ENCODE data around the gene NAV1.
A peak's percentile ranks its signal among the peaks of the same experiment; 100 is the strongest.

Gene NAV1

DNA sequence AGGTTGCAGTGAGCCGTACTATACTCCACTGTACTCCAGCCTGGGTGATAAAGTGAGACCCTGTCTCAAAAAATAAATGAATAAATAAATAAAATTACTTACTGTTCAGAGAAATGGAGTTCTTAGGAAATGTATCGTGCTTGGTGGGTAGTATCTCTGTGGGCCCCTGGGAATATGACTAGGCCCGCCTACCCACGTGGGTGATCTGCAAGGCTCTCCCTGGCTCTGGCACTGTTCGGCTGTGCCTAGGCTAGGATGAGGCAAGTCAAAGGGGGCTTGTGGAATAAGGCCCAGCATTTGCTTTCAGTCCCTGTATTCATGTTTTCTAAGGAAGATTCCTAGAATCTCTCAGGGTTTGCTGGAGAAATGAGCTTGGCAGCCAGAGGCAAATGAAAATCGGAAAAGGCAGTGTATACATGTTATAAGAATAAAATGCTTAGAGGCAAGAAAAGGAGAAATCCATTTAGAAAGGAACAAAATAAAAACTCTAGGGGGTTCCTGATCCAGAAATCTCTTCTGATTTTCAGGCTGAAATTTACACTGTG lies 27.5 kb upstream of the NAV1 start:
- TF ChIP-seq GATA2 (IDR thresholded peaks at IDR 0.05; ENCODE audit: low read depth, low read length): no peak
- TF ChIP-seq GATA3 (IDR thresholded peaks at IDR 0.05; ENCODE audit: low read depth, low read length): no peak

DNA sequence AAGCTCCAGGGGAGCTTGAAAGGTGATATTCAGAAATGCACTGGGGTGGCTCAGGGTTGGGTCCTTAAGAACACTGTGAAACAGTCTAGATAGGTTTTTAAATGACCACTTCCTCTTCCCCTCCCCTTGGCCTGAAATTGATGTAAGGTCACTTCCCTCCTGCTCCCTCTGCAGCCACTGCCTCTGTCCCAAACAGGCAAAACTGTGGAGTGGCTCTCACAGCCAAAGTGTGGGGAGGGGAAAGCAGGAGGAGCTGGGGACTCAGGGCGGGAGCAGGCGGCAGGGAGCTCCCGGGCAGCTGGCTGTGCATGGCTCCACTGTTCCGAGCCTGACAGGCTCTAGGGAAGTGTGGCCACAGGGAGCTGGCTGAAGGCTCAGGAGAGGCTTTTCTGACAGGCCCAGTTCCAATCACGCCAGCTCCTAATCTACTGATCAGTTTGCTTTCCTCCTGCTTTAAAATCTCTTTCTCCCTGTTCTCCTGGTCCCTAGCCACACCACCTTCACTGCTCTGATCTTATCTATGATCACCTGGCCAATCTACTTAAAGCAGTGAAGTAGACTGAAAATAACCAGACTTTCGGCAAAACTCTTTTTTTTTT lies 26.9 kb upstream of the NAV1 start:
- peak; percentile 68 for TF ChIP-seq GATA2 (IDR thresholded peaks at IDR 0.05; ENCODE audit: low read depth, low read length)
- no peak for TF ChIP-seq GATA3 (IDR thresholded peaks at IDR 0.05; ENCODE audit: low read depth, low read length)

DNA sequence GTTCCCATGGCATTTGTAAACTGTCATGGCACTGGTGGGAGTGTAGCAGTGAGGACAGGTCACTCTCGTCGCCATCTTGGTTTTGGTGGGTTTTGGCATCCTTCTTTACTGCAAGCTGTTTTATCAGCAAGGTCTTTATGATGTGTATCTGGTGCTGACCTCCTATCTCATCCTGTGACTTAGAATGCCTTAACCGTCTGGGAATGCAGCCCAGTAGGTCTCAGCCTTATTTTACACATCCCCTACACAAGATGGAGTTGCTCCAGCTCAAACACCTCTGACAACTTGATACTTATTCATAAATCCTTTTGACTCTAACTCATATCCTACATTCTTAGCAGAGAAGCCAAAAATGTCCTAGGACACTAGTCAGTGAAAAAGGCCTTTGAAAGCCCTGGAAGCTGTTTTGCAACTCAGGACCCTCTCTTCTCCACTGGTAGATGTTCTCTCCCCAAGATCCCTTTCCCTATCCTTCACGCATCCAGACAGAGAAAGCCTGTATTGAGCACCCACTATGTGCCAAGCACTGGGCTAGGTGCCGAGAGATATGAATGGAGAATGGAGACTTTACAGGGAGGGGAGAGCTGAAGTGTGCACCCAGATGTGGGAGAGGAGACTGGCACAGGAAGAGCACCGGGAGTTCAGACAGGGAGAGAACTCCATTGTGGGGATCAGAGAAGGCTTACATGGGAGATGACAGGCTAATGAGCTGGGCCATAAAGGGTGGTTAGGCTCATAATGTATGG lies 25.3 kb upstream of the NAV1 start:
- TF ChIP-seq GATA3 (IDR thresholded peaks at IDR 0.05; ENCODE audit: low read depth, low read length): no peak
- no peak for TF ChIP-seq GATA2 (IDR thresholded peaks at IDR 0.05; ENCODE audit: low read depth, low read length)

DNA sequence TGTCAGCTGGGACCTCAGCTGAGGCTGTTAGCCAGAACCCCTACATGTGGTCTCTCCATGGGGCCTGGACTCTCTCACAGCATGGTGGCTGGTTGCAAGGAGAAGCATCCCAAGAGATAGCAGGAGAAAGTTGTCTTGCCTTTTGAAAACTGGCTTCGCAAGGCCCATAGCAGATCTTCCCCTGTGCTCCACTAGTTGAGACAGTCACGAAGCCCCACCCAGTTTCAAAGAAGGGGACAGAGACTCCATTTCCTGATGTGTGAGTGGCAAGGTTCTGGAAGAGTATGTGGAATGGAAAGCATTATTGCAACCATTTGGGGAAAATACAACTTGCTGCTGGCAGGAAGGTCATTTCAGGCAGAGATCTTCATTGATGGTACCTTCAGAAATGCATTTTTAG lies 24.5 kb upstream of the NAV1 start:
- no peak for TF ChIP-seq GATA2 (IDR thresholded peaks at IDR 0.05; ENCODE audit: low read depth, low read length)
- TF ChIP-seq GATA3 (IDR thresholded peaks at IDR 0.05; ENCODE audit: low read depth, low read length): no peak

DNA sequence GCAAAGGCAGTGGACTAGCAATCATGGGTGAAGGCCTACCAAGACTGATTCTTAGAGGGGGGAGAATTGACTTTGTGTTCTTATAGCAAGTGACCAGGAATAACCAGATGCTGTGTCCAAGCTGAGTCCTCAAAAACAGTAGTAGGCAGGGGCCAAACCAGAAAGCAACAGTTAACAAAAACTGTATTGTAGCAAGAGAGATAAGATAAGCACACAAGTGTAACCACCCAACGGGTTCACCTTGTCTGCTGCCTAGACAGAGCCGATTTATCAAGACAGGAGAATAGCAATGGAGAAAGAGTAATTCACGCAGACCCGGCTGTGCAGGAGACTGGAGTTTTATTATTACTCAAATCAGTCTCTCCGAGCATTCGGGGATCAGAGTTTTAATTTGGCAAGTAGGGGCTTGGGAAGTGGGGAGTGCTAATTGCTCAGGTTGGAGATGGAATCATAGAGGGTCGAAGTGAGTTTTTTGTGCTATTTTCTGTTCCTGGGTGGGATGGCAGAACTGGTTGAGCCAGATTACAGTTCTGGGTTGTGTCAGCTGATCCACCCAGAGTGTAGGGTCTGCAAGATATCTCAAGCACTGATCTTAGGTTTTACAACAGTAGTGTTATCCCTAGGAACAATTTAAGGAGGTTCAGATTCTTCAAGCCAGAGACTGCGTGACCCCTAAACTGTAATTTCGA lies 23.7 kb upstream of the NAV1 start:
- TF ChIP-seq GATA2 (IDR thresholded peaks at IDR 0.05; ENCODE audit: low read depth, low read length) (no peak), GATA3 (IDR thresholded peaks at IDR 0.05; ENCODE audit: low read depth, low read length) (no peak)

DNA sequence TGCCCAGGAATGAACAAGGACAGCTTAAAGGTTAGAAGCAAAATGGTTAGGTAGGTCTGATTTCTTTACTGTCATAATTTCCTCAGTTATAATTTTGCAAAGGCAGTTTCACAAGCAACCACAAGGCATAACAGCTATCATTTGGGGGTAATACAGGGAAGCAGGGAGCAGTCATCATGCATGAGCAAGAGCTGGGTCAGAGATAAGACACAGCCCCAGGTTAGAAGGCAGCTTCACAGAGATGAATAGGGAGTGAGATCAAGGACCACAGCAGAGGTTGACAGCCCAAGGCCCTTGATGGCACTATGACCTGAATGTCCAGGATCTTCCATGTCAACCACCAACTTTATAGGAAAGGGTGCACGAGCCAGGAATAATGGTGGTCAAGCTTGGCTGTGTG lies 23.0 kb upstream of the NAV1 start:
- TF ChIP-seq GATA3 (IDR thresholded peaks at IDR 0.05; ENCODE audit: low read depth, low read length): no peak
- TF ChIP-seq GATA2 (IDR thresholded peaks at IDR 0.05; ENCODE audit: low read depth, low read length): no peak

DNA sequence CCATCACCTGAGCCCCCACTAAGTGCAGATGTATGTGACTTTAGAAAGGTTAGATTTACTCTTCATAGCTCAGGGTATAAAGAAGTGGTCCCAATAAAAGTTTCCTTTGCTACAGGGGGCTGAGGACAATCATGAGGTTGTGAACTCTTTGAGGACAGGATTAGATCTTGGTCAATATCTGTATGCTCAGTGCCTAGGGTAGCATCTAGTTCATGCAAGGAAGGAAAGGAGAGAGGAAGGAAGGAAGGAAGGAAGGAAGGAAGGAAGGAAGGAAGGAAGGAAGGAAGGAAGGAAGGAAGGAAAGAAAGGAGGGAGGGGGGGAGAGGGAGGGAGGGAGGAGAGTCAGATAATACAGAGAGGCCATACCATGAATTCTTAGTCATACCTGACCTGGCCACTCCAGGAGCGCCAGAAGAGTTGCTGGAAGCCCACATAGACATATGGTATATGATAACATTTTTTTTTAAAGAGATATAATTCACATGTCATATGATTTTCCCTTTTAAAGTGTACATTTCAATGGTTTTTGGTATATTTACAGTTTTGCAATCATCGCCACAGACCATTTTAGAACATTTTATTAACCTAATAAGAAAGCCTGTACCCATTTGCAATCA lies 22.3 kb upstream of the NAV1 start:
- TF ChIP-seq GATA2 (IDR thresholded peaks at IDR 0.05; ENCODE audit: low read depth, low read length) (no peak), GATA3 (IDR thresholded peaks at IDR 0.05; ENCODE audit: low read depth, low read length) (no peak)

DNA sequence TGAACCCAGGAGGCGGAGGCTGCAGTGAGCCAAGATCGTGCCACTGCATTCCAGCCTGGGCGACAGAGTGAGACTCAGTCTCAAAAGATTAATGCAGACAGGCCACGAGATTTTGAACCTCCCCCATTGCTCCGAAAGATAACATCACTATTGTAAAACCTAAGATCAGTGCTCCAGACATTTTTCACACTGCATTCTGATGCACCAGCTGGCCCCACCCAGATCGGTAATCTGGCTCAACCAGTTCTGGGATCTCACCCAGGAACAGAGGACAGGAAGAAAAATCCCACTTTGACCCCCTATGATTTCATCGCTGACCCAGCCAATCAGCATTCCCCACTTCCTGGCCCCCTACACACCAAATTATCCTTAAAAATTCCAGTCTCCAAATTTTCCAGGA lies 21.3 kb upstream of the NAV1 start:
- TF ChIP-seq GATA3 (IDR thresholded peaks at IDR 0.05; ENCODE audit: low read depth, low read length) (no peak), GATA2 (IDR thresholded peaks at IDR 0.05; ENCODE audit: low read depth, low read length) (no peak)

DNA sequence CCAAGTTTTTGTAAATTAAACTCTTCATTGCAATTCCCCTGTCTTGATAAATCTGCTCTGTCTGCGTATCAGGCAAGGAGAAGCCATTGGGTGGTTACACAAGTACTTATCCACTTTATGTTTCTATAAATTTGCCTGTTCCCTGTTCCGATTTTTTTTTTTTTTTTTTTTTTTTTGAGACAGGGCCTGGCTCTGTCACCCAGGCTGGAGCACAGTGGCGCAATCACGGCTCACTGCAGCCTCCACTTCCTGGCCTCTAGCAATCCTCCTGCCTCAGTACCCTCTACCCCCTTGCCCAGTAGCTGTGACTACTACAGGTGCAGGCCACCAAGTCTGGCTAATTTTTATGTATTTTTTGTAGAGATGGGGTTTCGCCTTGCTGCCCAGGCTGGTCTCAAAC lies 20.9 kb upstream of the NAV1 start:
- no peak for TF ChIP-seq GATA2 (IDR thresholded peaks at IDR 0.05; ENCODE audit: low read depth, low read length)
- no peak for TF ChIP-seq GATA3 (IDR thresholded peaks at IDR 0.05; ENCODE audit: low read depth, low read length)

DNA sequence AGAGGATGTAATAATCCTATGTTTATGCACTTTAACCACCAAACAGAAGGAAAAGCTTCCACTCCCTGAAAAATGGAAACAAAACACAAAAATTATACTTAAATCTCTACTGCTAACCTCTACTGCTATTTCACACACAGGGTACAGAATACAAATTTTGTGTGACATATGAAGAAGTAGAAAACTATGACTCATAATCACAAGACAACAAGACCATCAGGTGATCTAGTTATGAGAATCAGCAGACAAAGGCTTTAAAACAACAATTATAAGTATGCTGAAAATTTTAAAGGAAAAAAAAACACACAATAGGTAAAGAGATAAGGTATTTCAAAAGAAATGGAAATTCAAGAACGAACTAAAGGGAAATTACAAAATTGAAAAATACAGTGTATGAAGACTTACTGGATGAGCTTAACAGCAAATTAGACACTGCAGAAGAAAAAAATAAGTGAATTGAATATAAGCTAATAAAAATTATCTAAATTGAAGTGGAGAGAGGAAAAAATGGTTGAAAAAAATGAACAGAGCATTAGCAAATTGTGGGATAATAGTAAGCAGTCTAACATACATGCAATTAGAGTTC lies 13.6 kb upstream of the NAV1 start:
- TF ChIP-seq GATA2 (IDR thresholded peaks at IDR 0.05; ENCODE audit: low read depth, low read length) (no peak), GATA3 (IDR thresholded peaks at IDR 0.05; ENCODE audit: low read depth, low read length) (no peak)

DNA sequence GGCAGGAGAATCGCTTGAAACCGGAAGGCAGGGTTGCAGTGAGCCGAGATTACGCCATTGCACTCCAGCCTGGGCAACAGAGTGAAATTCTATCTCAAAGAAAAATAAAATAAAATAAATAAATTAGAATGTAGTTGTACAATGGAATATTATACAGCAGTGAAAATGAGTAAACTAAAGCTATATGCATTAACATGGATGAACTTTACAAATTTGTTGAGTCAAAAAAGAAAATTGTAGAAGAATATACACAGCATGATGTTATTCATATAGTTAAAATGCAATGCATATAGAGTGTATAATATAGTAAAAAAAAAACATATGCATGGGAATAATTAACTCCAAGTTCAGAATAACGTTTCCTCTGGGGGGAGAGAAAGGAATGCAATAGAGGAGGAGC lies 11.0 kb upstream of the NAV1 start:
- TF ChIP-seq GATA3 (IDR thresholded peaks at IDR 0.05; ENCODE audit: low read depth, low read length) (no peak), GATA2 (IDR thresholded peaks at IDR 0.05; ENCODE audit: low read depth, low read length) (no peak)

DNA sequence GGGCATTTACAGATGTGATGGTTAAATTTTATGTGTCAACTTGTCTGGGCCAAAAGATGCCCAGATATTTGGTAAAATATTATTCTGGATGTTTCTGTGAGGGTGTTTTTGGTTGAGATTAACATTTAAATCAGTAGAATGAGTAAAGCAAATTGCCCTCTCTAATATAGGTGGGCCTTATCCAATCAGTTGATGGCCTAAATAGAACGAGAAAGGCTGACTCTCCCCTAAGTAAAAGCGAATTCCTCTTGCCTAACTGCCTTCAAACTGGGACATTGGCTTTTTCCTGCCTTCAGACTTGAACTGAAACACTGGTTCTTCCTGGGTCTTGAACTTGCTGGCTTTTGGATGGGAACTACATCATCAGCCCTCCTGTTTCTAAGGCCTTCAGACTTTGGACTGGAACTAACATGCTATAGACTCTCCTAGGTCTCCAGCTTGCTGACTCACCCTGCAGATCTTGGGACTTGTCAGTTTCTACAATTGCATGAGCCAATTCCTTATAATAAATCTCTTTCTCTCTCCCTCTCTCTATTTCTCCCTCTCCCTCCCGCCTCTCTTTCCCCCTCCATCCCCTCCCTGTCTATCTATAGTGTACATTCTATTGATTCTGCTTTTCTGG lies 10.2 kb upstream of the NAV1 start:
- TF ChIP-seq GATA3 (IDR thresholded peaks at IDR 0.05; ENCODE audit: low read depth, low read length) (no peak), GATA2 (IDR thresholded peaks at IDR 0.05; ENCODE audit: low read depth, low read length) (no peak)

DNA sequence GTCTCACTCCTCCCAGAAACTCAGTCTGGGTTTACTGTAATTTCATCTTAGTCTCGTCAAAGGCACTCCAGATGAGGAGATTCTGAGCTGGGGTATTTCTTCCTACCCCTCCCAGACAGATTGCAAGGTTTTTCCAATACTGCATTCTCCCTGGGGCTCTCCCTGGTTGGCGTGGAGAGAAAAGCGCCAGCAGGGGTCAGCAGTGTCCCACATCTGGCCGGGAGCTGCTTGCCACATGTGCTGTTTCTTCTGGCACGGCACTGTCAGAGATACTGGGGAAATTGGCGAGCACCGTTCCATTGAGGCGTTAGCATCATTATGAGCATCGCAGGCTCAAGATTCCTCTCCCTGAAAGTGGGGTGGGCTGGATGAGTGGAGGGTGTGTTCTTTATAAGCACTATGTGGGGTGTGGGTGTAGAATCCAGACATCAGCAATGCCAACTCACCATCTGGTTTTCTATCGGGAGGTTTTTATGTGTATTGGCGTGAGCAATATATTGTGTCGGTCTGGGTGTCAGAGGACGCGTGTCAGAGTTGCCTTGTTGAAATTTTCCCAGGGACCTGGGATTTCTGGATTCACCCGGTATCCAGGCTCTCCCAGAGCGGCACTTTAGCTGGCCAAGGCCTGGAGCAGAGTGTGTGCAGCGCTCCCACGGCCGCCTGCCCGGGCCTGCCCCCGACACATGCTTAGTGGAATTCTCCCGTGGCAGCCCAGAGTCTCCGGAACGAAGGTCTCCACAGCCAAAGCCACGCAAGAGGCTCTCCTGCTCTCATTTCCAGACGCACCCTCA lies 8.0 kb upstream of the NAV1 start:
- TF ChIP-seq GATA3 (IDR thresholded peaks at IDR 0.05; ENCODE audit: low read depth, low read length) (no peak), GATA2 (IDR thresholded peaks at IDR 0.05; ENCODE audit: low read depth, low read length) (peak; percentile 12; the same call in 1 of the 2 replicates)
